AG08395 (cell line): ENCODE results near the gene TP53TG3E.
"Not testable (repeated sequence)": the region's sequence is repeated elsewhere in the genome, so short reads cannot be mapped to it uniquely, and the experiment has no call there.

ENCODE experiments used
- DNase-seq: peaks from one replicate; pipeline ENCODE4 v3.0.0; 2012; ENCODE audit warnings: mixed read lengths, low spot score

The TP53TG3E gene

GRCh38 chr16:33304006-33304405 is at the start of gene TP53TG3E:
TP53TG3E (plus strand) TSS chr16:33304306; CDS start chr16:33304374, 68 bp downstream.
- DNase-seq = not testable (repeated sequence)

- not testable (repeated sequence) for DNase-seq
These were observed 32.3 kb downstream of the TP53TG3E start for GRCh38 chr16:33336226-33337012.

- DNase-seq = not testable (repeated sequence)
These were observed 33.8 kb downstream of the TP53TG3E start for GRCh38 chr16:33337627-33338542.

- not testable (repeated sequence) for DNase-seq
These were observed 34.4 kb downstream of the TP53TG3E start for GRCh38 chr16:33338543-33338951.

- DNase-seq = not testable (repeated sequence)
These were observed 35.3 kb downstream of the TP53TG3E start for GRCh38 chr16:33339093-33340061.
